GM19463 (cell line): ENCODE results near the gene CYBA.
A peak's percentile ranks its signal among the peaks of the same experiment; 100 is the strongest.

ENCODE experiments used
- ATAC-seq: cut with Tn5 transposase; IDR thresholded peaks from one replicate; pipeline ENCODE4 v1.9.1; 2021; ENCODE audit warnings: mild to moderate bottlenecking, moderate library complexity; ENCODE audit not compliant: unreplicated experiment

CYBA gene

DNA sequence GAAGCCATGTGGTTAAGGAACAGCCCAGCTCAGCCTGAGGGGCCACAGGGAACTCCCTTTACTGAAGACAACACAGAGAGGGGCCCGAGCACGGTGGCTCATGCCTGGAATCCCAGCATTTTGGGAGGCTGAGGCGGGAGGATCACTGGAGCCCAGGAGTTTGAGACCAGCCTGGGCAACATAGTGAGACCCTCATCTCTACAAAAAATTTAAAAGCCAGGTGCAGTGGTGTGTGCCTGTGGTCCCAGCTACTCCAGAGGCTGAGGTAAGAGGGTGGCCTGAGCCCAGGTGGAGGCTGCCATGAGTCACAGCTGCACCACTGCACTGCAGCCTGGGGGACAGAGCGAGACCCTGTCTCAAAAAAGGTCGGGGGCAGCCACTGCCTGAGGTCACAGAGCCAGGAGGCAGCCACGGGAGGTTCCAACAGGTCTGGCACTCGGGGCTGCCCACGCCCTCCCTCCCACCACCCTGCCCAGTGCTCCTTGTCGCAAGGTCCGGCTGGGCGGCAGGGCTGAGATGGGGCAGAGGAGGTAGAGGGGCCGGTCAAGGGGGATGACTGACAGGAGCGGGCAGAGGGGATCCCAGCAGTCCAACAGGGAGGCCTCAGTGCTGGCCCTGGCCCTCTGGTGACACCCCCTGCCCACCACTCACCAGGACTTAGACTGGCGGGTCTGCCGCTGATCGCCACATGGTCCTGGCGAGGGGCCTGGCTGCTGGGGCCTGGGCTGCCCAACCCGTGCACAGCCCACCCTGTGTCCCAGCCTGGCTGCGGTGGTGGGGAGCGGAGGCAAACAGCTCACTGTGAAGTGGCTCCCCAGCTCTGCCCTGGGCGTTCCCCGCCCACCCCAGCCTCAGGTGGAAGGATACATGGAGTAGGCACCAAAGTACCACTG lies 3.4 kb downstream of the CYBA start:
- ATAC-seq, result no peak

DNA sequence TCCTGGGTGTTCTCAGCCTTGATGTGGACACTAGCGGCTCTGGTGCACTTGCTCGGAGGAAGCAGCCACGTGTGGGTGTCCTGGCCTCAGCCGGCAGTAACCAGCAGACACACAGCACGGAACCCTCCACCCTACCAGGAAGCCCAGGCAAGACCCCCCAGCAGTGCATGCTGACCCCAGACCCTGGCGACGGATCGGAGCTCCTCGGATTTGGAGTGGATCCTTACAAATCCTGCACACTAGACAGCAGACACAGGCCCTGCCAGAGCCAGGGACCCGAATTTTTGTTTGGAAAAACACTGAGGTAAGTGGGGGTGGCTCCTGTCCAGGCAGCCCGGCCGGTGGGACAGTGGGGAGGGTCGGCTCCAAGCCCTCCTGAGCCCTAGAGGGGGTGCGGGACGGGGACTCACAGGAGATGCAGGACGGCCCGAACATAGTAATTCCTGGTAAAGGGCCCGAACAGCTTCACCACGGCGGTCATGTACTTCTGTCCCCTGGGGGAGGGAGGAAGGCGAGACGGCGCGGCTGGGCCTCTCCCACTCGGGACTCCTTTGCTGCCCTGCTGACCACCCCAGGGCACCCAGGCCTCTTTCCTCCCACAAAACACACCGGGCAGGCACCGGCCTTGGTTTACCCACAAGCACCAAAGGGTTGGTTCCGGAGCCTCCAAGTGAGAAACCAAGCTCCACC lies 4.4 kb downstream of the CYBA start:
- no peak for ATAC-seq

DNA sequence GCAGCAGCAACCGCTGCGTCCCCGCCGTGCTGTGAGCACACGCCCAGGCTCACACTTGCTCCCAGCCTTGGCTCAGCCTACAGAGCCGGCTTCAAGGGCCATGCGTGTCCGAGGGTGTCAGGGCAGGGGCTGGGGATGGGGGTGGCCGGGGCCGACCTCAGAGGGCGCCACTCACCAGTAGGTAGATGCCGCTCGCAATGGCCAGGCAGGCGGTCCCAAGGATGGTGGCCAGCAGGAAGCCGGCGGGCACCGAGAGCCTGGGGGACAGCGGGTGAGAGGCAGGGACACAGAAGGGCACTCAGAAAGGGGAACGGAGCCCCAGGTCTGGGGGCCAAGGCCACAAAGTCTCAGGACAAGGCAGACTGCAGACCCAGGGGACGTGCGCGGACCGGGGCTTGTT lies 4.9 kb downstream of the CYBA start:
- no peak for ATAC-seq

DNA sequence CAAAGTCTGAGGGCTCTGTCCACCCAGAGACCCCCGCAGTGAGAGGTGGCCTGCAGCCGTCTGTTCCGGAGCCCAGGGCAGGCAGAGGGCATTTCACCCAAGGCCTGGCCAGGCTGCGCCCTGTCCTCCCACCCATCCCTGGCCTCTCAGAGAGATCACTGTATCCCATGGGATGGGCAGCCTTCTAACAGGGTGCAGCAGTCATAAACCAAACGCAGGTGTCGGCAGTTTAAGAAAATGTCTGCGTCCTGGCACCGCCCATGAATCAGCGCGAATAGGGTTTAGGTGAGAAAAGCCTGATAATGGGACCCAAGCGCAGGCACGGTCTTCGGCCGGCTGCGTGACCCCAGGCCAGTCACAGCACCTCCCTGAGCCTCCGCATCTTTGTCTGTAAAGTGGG lies 5.4 kb downstream of the CYBA start:
- ATAC-seq, result no peak

DNA sequence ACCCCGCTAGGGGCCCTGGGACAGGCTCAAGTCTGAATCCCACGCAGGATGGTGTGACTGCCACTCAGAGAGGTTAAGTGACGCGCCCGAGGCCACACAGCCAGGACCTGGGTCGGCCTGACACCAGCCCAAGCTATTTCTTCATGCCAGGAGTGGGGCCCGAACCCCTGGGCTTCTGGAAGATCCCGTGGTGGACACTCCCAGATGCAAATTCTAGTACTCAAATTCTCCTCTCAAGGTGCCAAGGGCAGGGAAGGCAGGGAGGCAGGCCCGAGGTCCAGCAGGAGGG lies 7.3 kb downstream of the CYBA start:
- no peak for ATAC-seq

DNA sequence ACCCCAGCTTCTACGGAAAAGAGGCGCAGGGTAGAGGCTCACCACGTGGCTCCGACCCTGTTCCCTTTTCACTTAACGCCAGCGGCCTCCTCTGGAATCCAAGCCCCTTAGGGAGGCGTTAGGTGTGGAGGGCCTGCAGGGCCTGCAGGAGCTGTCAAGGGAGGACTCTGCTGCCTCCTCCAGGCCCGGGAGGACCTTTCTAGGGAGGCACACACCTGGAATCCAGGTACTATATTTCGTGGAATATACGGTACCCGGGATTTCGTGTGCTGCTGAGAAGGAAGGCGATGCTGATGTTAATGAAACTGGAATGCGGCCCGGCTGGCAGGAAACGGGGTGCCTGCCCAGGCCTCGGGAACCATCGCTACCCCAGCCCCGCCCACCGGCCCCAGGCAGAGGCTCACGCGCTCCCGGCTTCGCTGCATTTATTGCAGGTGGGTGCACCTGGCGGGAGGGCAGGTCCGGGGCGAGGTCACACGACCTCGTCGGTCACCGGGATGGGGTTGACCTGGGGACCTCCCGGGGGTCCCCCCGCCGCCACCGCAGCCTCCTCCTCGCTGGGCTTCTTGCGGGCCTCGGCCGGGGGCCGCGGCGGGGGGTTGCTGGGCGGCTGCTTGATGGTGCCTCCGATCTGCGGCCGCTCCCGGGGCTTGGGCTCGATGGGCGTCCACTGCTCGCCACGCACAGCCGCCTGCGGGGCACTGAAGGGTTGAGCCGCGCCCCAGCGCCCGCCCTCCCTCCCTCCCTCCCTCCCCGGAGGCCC lies 7.8 kb downstream of the CYBA start:
- ATAC-seq, result no peak

DNA sequence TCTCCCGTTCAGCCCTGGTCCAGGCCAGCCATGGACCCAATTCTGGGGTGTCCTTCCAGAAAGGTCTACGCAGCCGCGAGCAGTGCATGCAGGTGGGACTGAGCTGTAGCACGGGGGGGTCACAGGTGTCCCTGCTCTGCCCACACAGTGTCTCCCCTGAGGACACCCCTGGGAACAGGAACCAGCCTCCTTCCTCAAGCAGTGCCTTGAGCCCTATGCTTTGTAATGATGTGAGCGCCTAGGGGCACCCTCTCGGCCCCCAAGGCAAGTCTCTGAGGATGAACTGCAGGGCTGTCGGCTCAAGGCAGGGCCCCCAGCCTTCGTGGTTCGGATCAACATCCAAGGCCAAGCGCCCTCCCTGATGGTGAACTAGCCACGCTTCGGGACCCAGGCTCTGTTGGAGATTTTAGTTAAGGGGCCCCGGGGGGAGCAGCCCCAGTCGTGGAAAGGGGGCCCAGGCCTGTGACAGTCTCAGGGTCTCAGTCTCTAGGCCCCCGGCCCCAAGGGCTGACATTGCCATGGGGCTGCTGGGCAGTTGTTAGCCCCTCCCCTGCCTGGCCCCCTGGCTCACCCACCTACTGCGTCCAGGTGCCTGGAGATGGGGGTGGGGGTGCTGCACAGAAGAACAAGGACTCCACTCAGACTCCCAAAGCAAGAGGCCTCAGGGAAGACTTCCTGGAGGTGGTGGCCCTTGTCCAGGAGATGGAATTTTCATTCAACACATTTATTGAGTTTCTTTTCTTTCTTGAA lies 10.2 kb downstream of the CYBA start:
- no peak for ATAC-seq

DNA sequence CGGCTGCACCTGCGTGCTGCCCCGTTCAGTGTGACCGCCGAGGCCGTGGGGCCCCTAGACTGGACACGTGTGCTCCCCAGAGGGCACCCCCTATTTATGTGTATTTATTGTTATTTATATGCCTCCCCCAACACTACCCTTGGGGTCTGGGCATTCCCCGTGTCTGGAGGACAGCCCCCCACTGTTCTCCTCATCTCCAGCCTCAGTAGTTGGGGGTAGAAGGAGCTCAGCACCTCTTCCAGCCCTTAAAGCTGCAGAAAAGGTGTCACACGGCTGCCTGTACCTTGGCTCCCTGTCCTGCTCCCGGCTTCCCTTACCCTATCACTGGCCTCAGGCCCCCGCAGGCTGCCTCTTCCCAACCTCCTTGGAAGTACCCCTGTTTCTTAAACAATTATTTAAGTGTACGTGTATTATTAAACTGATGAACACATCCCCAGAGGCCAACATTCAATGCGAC lies 10.8 kb downstream of the CYBA start:
- ATAC-seq, result no peak

GRCh38 chr16:88639231-88640038 lies 11.4 kb downstream of the CYBA start:
- ATAC-seq, result no peak

DNA sequence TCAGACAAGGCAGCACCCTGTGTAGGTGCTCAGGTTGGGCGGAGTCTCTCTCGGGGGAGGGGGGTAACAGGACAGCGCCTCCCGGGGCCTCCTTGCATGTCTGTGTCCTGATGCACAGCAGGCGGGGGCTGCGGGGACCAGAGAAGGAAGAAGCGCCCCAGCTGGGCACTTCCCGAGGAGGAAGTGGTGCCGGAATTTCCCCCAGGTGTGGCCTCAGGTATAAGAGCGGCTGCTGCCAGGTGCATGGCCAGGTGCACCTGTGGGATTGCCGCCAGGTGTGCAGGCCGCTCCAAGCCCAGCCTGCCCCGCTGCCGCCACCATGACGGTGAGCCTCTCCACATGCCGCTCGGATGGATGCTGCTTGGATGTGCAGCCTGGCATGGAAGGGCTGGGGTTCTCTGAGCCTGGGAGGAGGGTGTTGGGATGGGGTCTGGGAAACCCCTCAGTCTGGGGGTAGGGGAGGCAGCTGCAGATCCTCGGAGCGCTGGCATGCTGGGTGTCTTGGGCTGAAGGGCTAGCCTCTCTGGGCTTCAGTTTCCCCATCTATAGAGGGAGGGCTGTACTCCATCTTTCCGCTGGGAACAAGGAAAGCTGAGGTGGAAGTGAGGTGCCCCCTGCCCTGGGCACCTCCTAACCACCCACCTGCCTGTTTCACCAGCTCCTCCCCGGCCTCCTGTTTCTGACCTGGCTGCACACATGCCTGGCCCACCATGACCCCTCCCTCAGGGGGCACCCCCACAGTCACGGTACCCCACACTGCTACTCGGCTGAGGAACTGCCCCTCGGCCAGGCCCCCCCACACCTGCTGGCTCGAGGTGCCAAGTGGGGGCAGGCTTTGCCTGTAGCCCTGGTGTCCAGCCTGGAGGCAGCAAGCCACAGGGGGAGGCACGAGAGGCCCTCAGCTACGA lies 12.3 kb downstream of the CYBA start, which contains the start of gene IL17C:
IL17C (plus strand) TSS at position 250 of the 908 bp plus-strand sequence; CDS start at position 320, 70 bp downstream.
- ATAC-seq, result no peak

DNA sequence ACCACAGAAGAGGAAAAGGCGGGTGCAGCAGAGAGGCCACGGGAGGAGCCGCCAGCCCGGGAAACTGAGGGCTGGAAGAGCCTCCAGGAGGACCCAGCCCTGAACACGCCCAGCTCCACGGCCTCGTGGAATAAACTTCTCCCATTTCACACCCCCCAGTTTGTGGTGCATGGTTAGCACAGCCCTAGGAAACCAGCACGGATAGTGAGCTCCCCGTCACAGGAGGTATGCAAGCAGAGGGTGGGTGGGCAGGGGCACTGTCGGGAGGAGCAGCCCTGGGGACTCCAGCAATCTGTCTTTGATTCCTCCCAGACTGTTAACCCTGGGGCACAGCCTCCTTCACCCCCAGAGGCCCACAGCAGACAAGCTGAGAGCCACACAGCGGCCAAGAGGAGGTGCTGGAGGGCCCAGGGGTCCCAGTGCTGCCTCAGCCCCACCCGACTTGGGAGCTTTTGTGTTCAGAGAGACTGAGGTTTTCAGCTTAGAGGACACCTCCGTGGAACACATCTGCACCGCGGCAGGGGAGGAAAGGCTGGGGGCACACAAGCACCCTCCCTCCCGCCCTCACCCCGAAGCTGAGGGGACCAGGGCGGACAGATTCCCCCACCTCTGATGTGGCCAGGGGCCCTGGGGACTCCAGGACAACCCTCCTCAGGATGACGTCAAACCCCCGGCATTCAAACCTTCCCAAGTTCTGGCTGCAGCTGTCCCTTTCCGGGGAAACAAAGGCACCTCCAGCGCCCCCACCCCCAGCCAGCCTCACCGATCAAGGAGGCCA lies 14.2 kb downstream of the CYBA start:
- no peak for ATAC-seq

DNA sequence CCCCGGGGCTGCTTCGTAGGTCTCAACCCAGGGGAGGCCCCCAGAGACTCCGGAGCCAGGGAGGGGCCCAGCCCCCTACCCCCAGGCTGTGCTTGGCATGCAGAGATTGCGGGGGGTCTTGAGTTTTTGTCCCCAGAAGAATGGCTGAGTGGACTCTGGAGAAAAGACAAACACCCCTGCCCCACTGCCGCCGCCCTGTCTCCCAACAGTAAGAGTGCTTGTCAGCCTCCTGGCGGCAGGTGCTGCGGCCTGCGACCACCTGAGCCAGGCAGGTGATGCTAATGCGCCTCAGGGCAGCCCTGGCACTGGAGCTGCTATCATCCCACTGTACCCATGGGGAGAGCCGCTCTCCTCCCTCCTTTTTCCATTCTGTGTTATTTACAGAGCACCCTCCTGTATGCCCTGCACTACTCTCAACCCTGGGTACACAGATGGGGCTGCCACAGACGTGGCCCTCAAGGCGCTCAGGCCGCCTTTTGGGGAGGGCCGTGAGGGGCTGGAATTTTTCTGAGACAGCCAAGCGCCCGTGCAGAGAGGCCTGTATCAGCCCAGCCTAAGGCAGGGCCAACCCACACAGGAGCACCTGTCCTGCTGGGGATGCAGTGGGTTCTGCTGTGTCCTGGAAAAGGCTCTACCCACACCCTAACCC lies 15.1 kb downstream of the CYBA start:
- no peak for ATAC-seq

GRCh38 chr16:88634994-88635670 lies 15.7 kb downstream of the CYBA start:
- ATAC-seq, result no peak

- ATAC-seq, result peak; percentile 46
These were observed 16.5 kb downstream of the CYBA start for GRCh38 chr16:88634141-88634993.

- ATAC-seq, result peak; percentile 43
These were observed 17.1 kb downstream of the CYBA start for GRCh38 chr16:88633684-88634140.

- ATAC-seq, result no peak
These were observed 18.3 kb downstream of the CYBA start for GRCh38 chr16:88632587-88632930.
